Measurements from ENCODE around the gene PHOSPHO1. TPM values are rescaled to one million over a fixed set of nuclear protein-coding genes. Genes with fewer than 3 reads are reported as not detected.

The PHOSPHO1 gene
- total RNA-seq, 5 donors from 2014 or later (not counting 1 experiment from before 2014, with no cell fraction given) = 0.13 TPM; not detected in 4

DNA sequence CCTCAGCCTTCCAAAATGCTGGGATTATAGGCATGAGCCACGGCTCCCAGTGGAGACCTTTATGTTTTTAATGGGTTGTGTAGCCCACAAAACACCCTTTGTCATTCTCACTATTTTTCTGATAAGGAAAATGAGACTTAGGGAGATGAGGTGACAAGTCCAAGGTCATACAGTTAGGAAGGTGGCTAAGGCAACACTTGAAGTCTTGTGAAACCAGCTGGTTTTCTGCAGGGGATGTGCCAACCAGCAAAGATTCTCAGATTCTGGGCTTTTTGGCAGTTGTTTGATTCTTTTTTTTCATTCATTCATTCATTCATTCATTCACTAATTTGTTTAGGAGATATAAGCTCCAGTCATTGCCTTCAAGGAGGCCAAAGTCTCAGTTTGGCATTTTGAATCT is 10.0 kb upstream of the PHOSPHO1 start:
- no CpG with 5 or more reads among the region's 1 CpG for WGBS (ENCODE audit: insufficient coverage)
- no peak overlapping the region for H3K27ac ChIP-seq (ENCODE audit: low read length)
- ATAC-seq (replicated peaks in 1 of 4) (no peak), DNase-seq (no peak)
- H3K4me3 ChIP-seq (ENCODE audit: control insufficient read depth in 1 of 2, extremely low read depth in 1 of 2, low read length in 1 of 2) = no peak overlapping the region
- peaks cover 2 to 6% of the 10 kb centered on the region in 2 donors for H3K27me3 Mint-ChIP-seq
- CTCF ChIA-PET = interaction anchor here in 1 of 2 donors (1.5 kb wide), 1 partner anchor 14 kb away, joined by 7 read pairs; no protein-coding TSS in a partner anchor
- POLR2A ChIA-PET = no interaction called here
- no peak overlapping the region for H3K4me3 Mint-ChIP-seq
- H3K9me3 ChIP-seq = no peaks in the 10 kb centered on the region
- no peak overlapping the region for H3K27ac Mint-ChIP-seq
- no peaks in the 10 kb centered on the region for H3K4me1 Mint-ChIP-seq
- no peaks in the 10 kb centered on the region for H3K4me1 ChIP-seq (ENCODE audit: control insufficient read depth in 1 of 2, extremely low read depth in 1 of 2, insufficient read depth in 2 of 2, low read length in 2 of 2)
- H3K9me3 Mint-ChIP-seq = no peaks in the 10 kb centered on the region
- no peaks in the 10 kb centered on the region for H3K36me3 Mint-ChIP-seq
- H3K27me3 ChIP-seq (replicated peaks in 1 of 2; ENCODE audit: control insufficient read depth in 2 of 2, extremely low read depth in 1 of 2, insufficient read depth in 2 of 2, low read length in 1 of 2) = peaks cover 0 to 14% of the 10 kb centered on the region in 2 experiments
- no peaks in the 10 kb centered on the region for H3K36me3 ChIP-seq (ENCODE audit: control insufficient read depth in 2 of 2, extremely low read depth in 1 of 2, insufficient read depth in 1 of 2, low read length in 1 of 2)

DNA sequence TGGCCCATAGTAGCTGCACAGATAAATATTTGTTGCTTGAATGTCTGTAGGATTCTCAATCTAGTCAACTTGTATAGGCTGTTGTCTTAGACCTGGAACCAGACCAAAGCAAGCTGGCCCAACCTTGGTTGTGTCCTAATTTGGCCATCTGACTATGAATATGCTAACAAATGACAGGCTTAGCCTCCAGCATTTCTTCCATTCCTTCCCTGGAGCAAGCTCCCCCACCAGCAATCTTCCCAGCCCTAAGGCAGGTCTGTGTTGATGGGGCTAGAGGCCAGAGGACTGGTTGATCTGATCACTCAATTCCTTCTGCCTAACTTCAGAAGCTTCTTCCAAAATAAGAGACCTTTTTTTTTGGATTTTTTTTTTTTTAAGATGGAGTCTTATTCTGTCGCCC is 9.4 kb upstream of the PHOSPHO1 start:
- ChIA-PET POLR2A (no interaction called here), CTCF (interaction anchor here in 1 of 2 donors (1.5 kb wide), 1 partner anchor 13 kb away, joined by 7 read pairs; no protein-coding TSS in a partner anchor)
- no peaks in the 10 kb centered on the region for H3K4me1 Mint-ChIP-seq
- no peak for ATAC-seq (replicated peaks in 1 of 4)
- H3K36me3 ChIP-seq (ENCODE audit: control insufficient read depth in 2 of 2, extremely low read depth in 1 of 2, insufficient read depth in 1 of 2, low read length in 1 of 2) = no peaks in the 10 kb centered on the region
- H3K27me3 ChIP-seq (replicated peaks in 1 of 2; ENCODE audit: control insufficient read depth in 2 of 2, extremely low read depth in 1 of 2, insufficient read depth in 2 of 2, low read length in 1 of 2) = peaks cover 0 to 10% of the 10 kb centered on the region in 2 experiments
- H3K27ac ChIP-seq (ENCODE audit: low read length) = no peak overlapping the region
- no peak overlapping the region for H3K27ac Mint-ChIP-seq
- H3K4me3 ChIP-seq (ENCODE audit: control insufficient read depth in 1 of 2, extremely low read depth in 1 of 2, low read length in 1 of 2) = no peak overlapping the region
- DNase-seq = no peak
- no peaks in the 10 kb centered on the region for H3K9me3 Mint-ChIP-seq
- H3K27me3 Mint-ChIP-seq = peaks cover 2 to 6% of the 10 kb centered on the region in 2 donors
- WGBS (ENCODE audit: insufficient coverage) = no CpG with 5 or more reads among the region's 1 CpG
- H3K9me3 ChIP-seq = no peaks in the 10 kb centered on the region
- no peak overlapping the region for H3K4me3 Mint-ChIP-seq
- no peaks in the 10 kb centered on the region for H3K36me3 Mint-ChIP-seq
- H3K4me1 ChIP-seq (ENCODE audit: control insufficient read depth in 1 of 2, extremely low read depth in 1 of 2, insufficient read depth in 2 of 2, low read length in 2 of 2) = no peaks in the 10 kb centered on the region

GRCh38 chr17:49235896-49236295 is 5.3 kb upstream of the PHOSPHO1 start:
- POLR2A ChIA-PET = no interaction called here
- CTCF ChIA-PET = interaction anchor here in 1 of 2 donors (0.6 kb wide), 1 partner anchor 21 kb away, joined by 4 read pairs; no protein-coding TSS in a partner anchor
- no peak for ATAC-seq (replicated peaks in 1 of 4)
- Histone ChIP-seq H3K4me3 (ENCODE audit: control insufficient read depth in 1 of 2, extremely low read depth in 1 of 2, low read length in 1 of 2) (no peak overlapping the region), H3K4me1 (ENCODE audit: control insufficient read depth in 1 of 2, extremely low read depth in 1 of 2, insufficient read depth in 2 of 2, low read length in 2 of 2) (peaks cover 0 to 7% of the 10 kb centered on the region in 2 experiments), H3K9me3 (no peaks in the 10 kb centered on the region), H3K36me3 (ENCODE audit: control insufficient read depth in 2 of 2, extremely low read depth in 1 of 2, insufficient read depth in 1 of 2, low read length in 1 of 2) (no peaks in the 10 kb centered on the region), H3K27ac (ENCODE audit: low read length) (no peak overlapping the region), H3K27me3 (replicated peaks in 1 of 2; ENCODE audit: control insufficient read depth in 2 of 2, extremely low read depth in 1 of 2, insufficient read depth in 2 of 2, low read length in 1 of 2) (peaks cover 0 to 16% of the 10 kb centered on the region in 2 experiments)
- H3K27me3 Mint-ChIP-seq = peaks cover 7 to 11% of the 10 kb centered on the region in 2 donors
- peaks cover 4 to 6% (median 4%) of the 10 kb centered on the region in 3 donors for H3K4me1 Mint-ChIP-seq
- H3K27ac Mint-ChIP-seq = no peak overlapping the region
- WGBS (ENCODE audit: insufficient coverage) = 68% methylated on average over 4 of the region's 4 CpGs
- no peaks in the 10 kb centered on the region for H3K36me3 Mint-ChIP-seq
- DNase-seq = no peak
- H3K9me3 Mint-ChIP-seq = no peaks in the 10 kb centered on the region
- H3K4me3 Mint-ChIP-seq = no peak overlapping the region

GRCh38 chr17:49234509-49235080 is 4.0 kb upstream of the PHOSPHO1 start:
- no peak for ATAC-seq (replicated peaks in 1 of 4)
- Mint-ChIP-seq H3K36me3 (no peaks in the 10 kb centered on the region), H3K4me3 (no peak overlapping the region), H3K27me3 (peaks cover 4 to 13% of the 10 kb centered on the region in 2 donors), H3K4me1 (peaks cover 5 to 10% (median 5%) of the 10 kb centered on the region in 3 donors), H3K9me3 (no peaks in the 10 kb centered on the region), H3K27ac (no peak overlapping the region)
- ChIA-PET CTCF (no interaction called here), POLR2A (no interaction called here)
- DNase-seq = no peak
- no peak overlapping the region for H3K4me3 ChIP-seq (ENCODE audit: control insufficient read depth in 1 of 2, extremely low read depth in 1 of 2, low read length in 1 of 2)
- H3K9me3 ChIP-seq = no peaks in the 10 kb centered on the region
- no CpG with 5 or more reads among the region's 5 CpGs for WGBS (ENCODE audit: insufficient coverage)
- peaks cover 0 to 27% of the 10 kb centered on the region in 2 experiments for H3K27me3 ChIP-seq (replicated peaks in 1 of 2; ENCODE audit: control insufficient read depth in 2 of 2, extremely low read depth in 1 of 2, insufficient read depth in 2 of 2, low read length in 1 of 2)
- H3K4me1 ChIP-seq (ENCODE audit: control insufficient read depth in 1 of 2, extremely low read depth in 1 of 2, insufficient read depth in 2 of 2, low read length in 2 of 2) = peaks cover 0 to 18% of the 10 kb centered on the region in 2 experiments
- H3K36me3 ChIP-seq (ENCODE audit: control insufficient read depth in 2 of 2, extremely low read depth in 1 of 2, insufficient read depth in 1 of 2, low read length in 1 of 2) = no peaks in the 10 kb centered on the region
- no peak overlapping the region for H3K27ac ChIP-seq (ENCODE audit: low read length)

DNA sequence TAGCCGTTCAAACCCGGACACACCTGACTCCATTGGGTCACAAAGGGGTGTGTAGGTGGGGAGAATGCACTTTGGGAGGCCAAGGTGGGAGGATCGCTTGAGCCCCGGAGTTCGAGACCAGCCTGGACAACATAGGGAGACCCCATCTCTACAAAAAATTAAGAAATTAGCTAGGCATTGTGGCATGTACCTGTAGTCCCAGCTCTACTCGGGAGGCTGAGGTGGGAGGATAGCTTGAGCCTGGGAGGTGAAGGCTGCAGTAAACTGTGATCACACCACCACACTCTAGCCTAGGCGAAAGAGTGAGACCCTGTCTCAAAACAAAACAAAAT is 942 bp upstream of the PHOSPHO1 start:
- H3K27ac ChIP-seq (ENCODE audit: low read length) = no peak overlapping the region
- no peaks in the 10 kb centered on the region for H3K36me3 ChIP-seq (ENCODE audit: control insufficient read depth in 2 of 2, extremely low read depth in 1 of 2, insufficient read depth in 1 of 2, low read length in 1 of 2)
- WGBS (ENCODE audit: insufficient coverage) = 20% methylated on average over 2 of the region's 7 CpGs
- H3K4me3 Mint-ChIP-seq = peak overlapping the region; percentile 83 to 87 (median 85)
- H3K27ac Mint-ChIP-seq = no peak overlapping the region
- H3K4me1 ChIP-seq (ENCODE audit: control insufficient read depth in 1 of 2, extremely low read depth in 1 of 2, insufficient read depth in 2 of 2, low read length in 2 of 2) = peaks cover 0 to 26% of the 10 kb centered on the region in 2 experiments
- no peak for ATAC-seq (replicated peaks in 1 of 4)
- peaks cover 14 to 19% (median 15%) of the 10 kb centered on the region in 3 donors for H3K4me1 Mint-ChIP-seq
- H3K27me3 ChIP-seq (replicated peaks in 1 of 2; ENCODE audit: control insufficient read depth in 2 of 2, extremely low read depth in 1 of 2, insufficient read depth in 2 of 2, low read length in 1 of 2) = peaks cover 0 to 32% of the 10 kb centered on the region in 2 experiments
- CTCF ChIA-PET = interaction anchor here in 1 of 2 donors (2.5 kb wide), 1 partner anchor 51 kb away, joined by 10 read pairs; no protein-coding TSS in a partner anchor
- no peak for DNase-seq
- peak overlapping the region in 1 of 2 donors; percentile 75 for H3K4me3 ChIP-seq (ENCODE audit: control insufficient read depth in 1 of 2, extremely low read depth in 1 of 2, low read length in 1 of 2)
- POLR2A ChIA-PET = no interaction called here
- H3K9me3 ChIP-seq = no peaks in the 10 kb centered on the region
- H3K27me3 Mint-ChIP-seq = peaks cover 3 to 20% of the 10 kb centered on the region in 2 donors
- H3K36me3 Mint-ChIP-seq = no peaks in the 10 kb centered on the region
- no peaks in the 10 kb centered on the region for H3K9me3 Mint-ChIP-seq

DNA sequence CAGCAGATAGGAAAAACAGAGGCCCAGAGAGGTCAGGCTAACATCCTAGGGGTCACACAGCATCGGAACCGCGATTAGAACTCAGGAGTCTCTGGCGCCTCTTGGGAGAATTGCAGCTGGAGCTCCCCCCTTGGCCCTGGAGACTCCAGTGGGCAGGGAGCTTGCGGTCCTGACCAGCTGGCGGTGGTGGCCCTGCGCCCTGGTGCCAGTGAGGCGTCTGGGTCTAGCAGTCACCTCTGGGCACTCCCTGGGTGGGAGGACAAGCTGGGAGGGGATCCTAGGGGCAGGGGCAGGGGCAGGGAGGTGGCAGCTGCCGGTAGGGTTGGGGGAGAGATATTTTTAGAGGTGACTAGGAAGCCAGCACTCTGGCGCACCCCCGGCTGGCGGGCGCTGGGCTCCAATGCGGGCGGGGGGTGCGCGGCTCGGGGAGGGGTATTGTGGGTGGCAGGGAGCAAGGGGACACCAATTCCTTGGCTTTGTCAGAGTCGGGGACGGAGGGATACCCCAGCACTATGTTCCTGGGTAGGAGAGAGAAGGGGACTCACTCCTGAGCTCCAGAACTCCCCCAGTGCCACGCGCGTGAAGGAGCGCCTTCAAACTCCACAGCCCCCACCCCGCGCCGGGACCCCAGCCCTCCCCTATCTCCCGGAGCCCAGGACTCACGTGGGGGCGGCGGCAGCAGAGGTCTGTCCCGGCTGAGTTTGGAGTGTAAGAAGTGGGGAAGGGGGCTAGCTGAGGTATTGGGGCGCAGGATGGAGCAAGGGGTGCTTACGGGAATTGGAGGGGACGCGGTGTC is 584 bp downstream of the PHOSPHO1 start:
- 20% methylated on average over 21 of the region's 36 CpGs for WGBS (ENCODE audit: insufficient coverage)
- peak; percentile 2 to 8 (median 4) for ATAC-seq (replicated peaks in 1 of 4)
- CTCF ChIA-PET = interaction anchor here (0.6 to 2.5 kb wide), 4 partner anchors 38 to 1942 kb away, joined by 3 to 11 read pairs (median 8); no protein-coding TSS in a partner anchor

More for the DNA sequence above, 584 bp downstream of the PHOSPHO1 start:
- no peak for DNase-seq
- Mint-ChIP-seq H3K27ac (no peak overlapping the region), H3K9me3 (no peaks in the 10 kb centered on the region), H3K4me3 (peak overlapping the region; percentile 83 to 87 (median 85)), H3K27me3 (peaks cover 3 to 20% of the 10 kb centered on the region in 2 donors), H3K36me3 (no peaks in the 10 kb centered on the region), H3K4me1 (peaks cover 14 to 22% (median 19%) of the 10 kb centered on the region in 3 donors)
- Histone ChIP-seq H3K4me1 (ENCODE audit: control insufficient read depth in 1 of 2, extremely low read depth in 1 of 2, insufficient read depth in 2 of 2, low read length in 2 of 2) (peaks cover 0 to 35% of the 10 kb centered on the region in 2 experiments), H3K9me3 (no peaks in the 10 kb centered on the region), H3K36me3 (ENCODE audit: control insufficient read depth in 2 of 2, extremely low read depth in 1 of 2, insufficient read depth in 1 of 2, low read length in 1 of 2) (no peaks in the 10 kb centered on the region), H3K27ac (ENCODE audit: low read length) (no peak overlapping the region), H3K4me3 (ENCODE audit: control insufficient read depth in 1 of 2, extremely low read depth in 1 of 2, low read length in 1 of 2) (peak overlapping the region; percentile 51 to 77), H3K27me3 (replicated peaks in 1 of 2; ENCODE audit: control insufficient read depth in 2 of 2, extremely low read depth in 1 of 2, insufficient read depth in 2 of 2, low read length in 1 of 2) (peaks cover 0 to 39% of the 10 kb centered on the region in 2 experiments)
- POLR2A ChIA-PET = interaction anchor here in 1 of 2 donors (0.6 kb wide), 1 partner anchor 12 kb away, joined by 6 read pairs; no protein-coding TSS in a partner anchor

All from T-cell (primary cell).